ENCODE data around the gene APCS. TPM values are rescaled to one million over a fixed set of nuclear protein-coding genes. Genes with fewer than 3 reads are reported as not detected.

Gene APCS
- total RNA-seq, 2 experiments from 2014 or later, result not detected

- Histone ChIP-seq H3K9me3 (ENCODE audit: low read length) (no peaks in the 10 kb centered on the region), H3K4me1 (ENCODE audit: insufficient read depth, low read length, poor library complexity, severe bottlenecking) (no peaks in the 10 kb centered on the region), H3K27ac (ENCODE audit: low read depth, low read length, poor library complexity, severe bottlenecking) (no peak overlapping the region), H3K9me2 (ENCODE audit: insufficient read depth, low read length) (no peaks in the 10 kb centered on the region), H4K20me1 (ENCODE audit: insufficient read depth, low read length) (no peaks in the 10 kb centered on the region), H2AFZ (ENCODE audit: low read length) (no peak overlapping the region), H3K79me2 (ENCODE audit: insufficient read depth, low read depth, low read length) (no peaks in the 10 kb centered on the region), H3K4me2 (ENCODE audit: low read length) (no peak overlapping the region), H3K4me3 (ENCODE audit: low read depth, low read length, poor library complexity, severe bottlenecking) (no peak overlapping the region), H3K36me3 (ENCODE audit: insufficient read depth, low read length) (no peaks in the 10 kb centered on the region)
- intact Hi-C loops (cut with micrococcal nuclease; ENCODE audit: unreplicated experiment), result no loop called here
- ChIA-PET POLR2A (no interaction called here), CTCF (ENCODE audit: unreplicated experiment) (no interaction called here)
- TF ChIP-seq CTCF (conservative IDR thresholded peaks at IDR 0.05; ENCODE audit: low read length), result no peak
- no peak for TF ChIP-seq EZH2phosphoT487 (IDR thresholded peaks at IDR 0.05; ENCODE audit: borderline replicate concordance, low read depth, low read length)
- BruUV-seq (replicated peaks), result no TSS peak
- DNase-seq (ENCODE audit: low spot score), result no peak
These were observed 4.4 kb downstream of the APCS start for GRCh38 chr1:159591981-159592380.

GRCh38 chr1:159594625-159595405, 7.2 kb downstream of the APCS start:
- no TSS peak for BruUV-seq (replicated peaks)
- H3K4me1 ChIP-seq (ENCODE audit: insufficient read depth, low read length, poor library complexity, severe bottlenecking), result no peaks in the 10 kb centered on the region
- H3K27ac ChIP-seq (ENCODE audit: low read depth, low read length, poor library complexity, severe bottlenecking), result no peak overlapping the region
- H3K9me3 ChIP-seq (ENCODE audit: low read length), result no peaks in the 10 kb centered on the region
- H4K20me1 ChIP-seq (ENCODE audit: insufficient read depth, low read length), result no peaks in the 10 kb centered on the region
- ChIA-PET POLR2A (no interaction called here), CTCF (ENCODE audit: unreplicated experiment) (no interaction called here)
- H3K4me3 ChIP-seq (ENCODE audit: low read depth, low read length, poor library complexity, severe bottlenecking), result no peak overlapping the region
- TF ChIP-seq CTCF (conservative IDR thresholded peaks at IDR 0.05; ENCODE audit: low read length) (no peak), EZH2phosphoT487 (IDR thresholded peaks at IDR 0.05; ENCODE audit: borderline replicate concordance, low read depth, low read length) (no peak)
- H3K9me2 ChIP-seq (ENCODE audit: insufficient read depth, low read length), result no peaks in the 10 kb centered on the region
- no peak overlapping the region for H3K4me2 ChIP-seq (ENCODE audit: low read length)
- intact Hi-C loops (cut with micrococcal nuclease; ENCODE audit: unreplicated experiment), result no loop called here
- no peaks in the 10 kb centered on the region for H3K36me3 ChIP-seq (ENCODE audit: insufficient read depth, low read length)
- DNase-seq (ENCODE audit: low spot score), result no peak
- H3K79me2 ChIP-seq (ENCODE audit: insufficient read depth, low read depth, low read length), result no peaks in the 10 kb centered on the region
- no peak overlapping the region for H2AFZ ChIP-seq (ENCODE audit: low read length)

GRCh38 chr1:159598196-159598595, 10.6 kb downstream of the APCS start:
- POLR2A ChIA-PET, result no interaction called here
- no peak overlapping the region for H3K27ac ChIP-seq (ENCODE audit: low read depth, low read length, poor library complexity, severe bottlenecking)

More at GRCh38 chr1:159598196-159598595, 10.6 kb downstream of the APCS start:
- H4K20me1 ChIP-seq (ENCODE audit: insufficient read depth, low read length), result no peaks in the 10 kb centered on the region
- no peaks in the 10 kb centered on the region for H3K79me2 ChIP-seq (ENCODE audit: insufficient read depth, low read depth, low read length)
- H3K4me3 ChIP-seq (ENCODE audit: low read depth, low read length, poor library complexity, severe bottlenecking), result no peak overlapping the region
- intact Hi-C loops (cut with micrococcal nuclease; ENCODE audit: unreplicated experiment), result no loop called here
- no TSS peak for BruUV-seq (replicated peaks)
- TF ChIP-seq CTCF (conservative IDR thresholded peaks at IDR 0.05; ENCODE audit: low read length) (no peak), EZH2phosphoT487 (IDR thresholded peaks at IDR 0.05; ENCODE audit: borderline replicate concordance, low read depth, low read length) (no peak)
- no peaks in the 10 kb centered on the region for H3K9me3 ChIP-seq (ENCODE audit: low read length)
- no peak overlapping the region for H2AFZ ChIP-seq (ENCODE audit: low read length)
- DNase-seq (ENCODE audit: low spot score), result no peak
- H3K4me1 ChIP-seq (ENCODE audit: insufficient read depth, low read length, poor library complexity, severe bottlenecking), result no peaks in the 10 kb centered on the region
- CTCF ChIA-PET (ENCODE audit: unreplicated experiment), result no interaction called here
- no peaks in the 10 kb centered on the region for H3K36me3 ChIP-seq (ENCODE audit: insufficient read depth, low read length)
- no peaks in the 10 kb centered on the region for H3K9me2 ChIP-seq (ENCODE audit: insufficient read depth, low read length)
- no peak overlapping the region for H3K4me2 ChIP-seq (ENCODE audit: low read length)

Data from OCI-LY7 (cell line).